Measurements from ENCODE around the gene CTRB1.

DNA sequence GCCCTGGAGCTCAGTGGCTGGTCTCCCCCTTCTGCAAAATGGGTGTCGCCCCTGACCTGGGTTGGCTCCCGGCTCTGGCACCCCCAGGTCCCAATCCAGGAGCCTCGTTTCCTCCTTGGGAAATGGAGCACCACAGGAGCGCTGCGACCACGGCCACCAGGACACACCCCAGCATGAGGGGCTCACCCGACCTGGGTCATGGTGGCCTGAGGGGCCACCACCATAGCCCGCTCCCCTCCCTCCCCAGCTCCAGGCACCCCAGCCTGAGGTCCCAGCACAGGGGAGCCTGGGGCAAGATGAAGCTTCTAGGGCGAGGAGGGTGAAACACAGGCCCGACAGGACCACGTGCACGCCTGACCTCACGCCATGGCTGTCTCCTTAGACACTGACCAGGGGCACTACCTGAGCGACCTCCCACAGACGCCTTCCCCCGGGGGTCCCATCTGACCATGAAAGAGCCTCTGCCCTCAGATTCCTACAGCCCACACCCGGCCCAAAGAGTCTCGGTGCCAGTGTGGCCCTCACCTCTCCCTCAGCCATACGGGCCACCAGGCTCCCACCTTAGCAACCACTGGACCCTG is 20.8 kb downstream of the CTRB1 start:
- TF ChIP-seq, protein P1, sequence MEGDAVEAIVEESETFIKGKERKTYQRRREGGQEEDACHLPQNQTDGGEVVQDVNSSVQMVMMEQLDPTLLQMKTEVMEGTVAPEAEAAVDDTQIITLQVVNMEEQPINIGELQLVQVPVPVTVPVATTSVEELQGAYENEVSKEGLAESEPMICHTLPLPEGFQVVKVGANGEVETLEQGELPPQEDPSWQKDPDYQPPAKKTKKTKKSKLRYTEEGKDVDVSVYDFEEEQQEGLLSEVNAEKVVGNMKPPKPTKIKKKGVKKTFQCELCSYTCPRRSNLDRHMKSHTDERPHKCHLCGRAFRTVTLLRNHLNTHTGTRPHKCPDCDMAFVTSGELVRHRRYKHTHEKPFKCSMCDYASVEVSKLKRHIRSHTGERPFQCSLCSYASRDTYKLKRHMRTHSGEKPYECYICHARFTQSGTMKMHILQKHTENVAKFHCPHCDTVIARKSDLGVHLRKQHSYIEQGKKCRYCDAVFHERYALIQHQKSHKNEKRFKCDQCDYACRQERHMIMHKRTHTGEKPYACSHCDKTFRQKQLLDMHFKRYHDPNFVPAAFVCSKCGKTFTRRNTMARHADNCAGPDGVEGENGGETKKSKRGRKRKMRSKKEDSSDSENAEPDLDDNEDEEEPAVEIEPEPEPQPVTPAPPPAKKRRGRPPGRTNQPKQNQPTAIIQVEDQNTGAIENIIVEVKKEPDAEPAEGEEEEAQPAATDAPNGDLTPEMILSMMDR (IDR thresholded peaks at IDR 0.05; ENCODE audit: poor library complexity): no peak
- TF ChIP-seq EZH2 (IDR thresholded peaks at IDR 0.05; ENCODE audit: borderline replicate concordance): no peak

Measured in hepatocyte (in vitro differentiated cells).